ENCODE data around the gene AIG1. TPM values are rescaled to one million over a fixed set of nuclear protein-coding genes. Genes with fewer than 3 reads are reported as not detected.

Gene AIG1
- total RNA-seq, 1 donor from 2014 or later, result 31.3 TPM

GRCh38 chr6:143213859-143214376 lies 153.2 kb downstream of the AIG1 start:
- DNase-seq (ENCODE audit: low spot score in 2 of 2, unreplicated experiment in 2 of 2), result no peak
- H3K9me3 Mint-ChIP-seq, result peaks cover 10% of the 10 kb centered on the region
- no peaks in the 10 kb centered on the region for H3K4me1 Mint-ChIP-seq
- H3K4me3 Mint-ChIP-seq, result no peak overlapping the region
- H3K36me3 Mint-ChIP-seq, result peaks cover 3% of the 10 kb centered on the region
- no peak for TF ChIP-seq CTCF (IDR thresholded peaks at IDR 0.05; ENCODE audit: unreplicated experiment)
- no peaks in the 10 kb centered on the region for H3K27me3 Mint-ChIP-seq (ENCODE audit: low read depth)
- H3K27ac Mint-ChIP-seq, result no peak overlapping the region

GRCh38 chr6:143215363-143215762 lies 154.7 kb downstream of the AIG1 start:
- no peak for TF ChIP-seq CTCF (IDR thresholded peaks at IDR 0.05; ENCODE audit: unreplicated experiment)

GRCh38 chr6:143215771-143216170 lies 155.1 kb downstream of the AIG1 start:
- Mint-ChIP-seq H3K27me3 (ENCODE audit: low read depth) (no peaks in the 10 kb centered on the region), H3K9me3 (no peaks in the 10 kb centered on the region), H3K4me3 (no peak overlapping the region), H3K27ac (no peak overlapping the region), H3K4me1 (no peaks in the 10 kb centered on the region), H3K36me3 (no peaks in the 10 kb centered on the region)
- DNase-seq (ENCODE audit: low spot score in 2 of 2, unreplicated experiment in 2 of 2), result no peak
- no peak for TF ChIP-seq CTCF (IDR thresholded peaks at IDR 0.05; ENCODE audit: unreplicated experiment)

More at GRCh38 chr6:143215363-143215762, 154.7 kb downstream of the AIG1 start:
- Mint-ChIP-seq H3K4me1 (no peaks in the 10 kb centered on the region), H3K27ac (no peak overlapping the region), H3K36me3 (no peaks in the 10 kb centered on the region), H3K4me3 (no peak overlapping the region), H3K27me3 (ENCODE audit: low read depth) (no peaks in the 10 kb centered on the region), H3K9me3 (peaks cover 2% of the 10 kb centered on the region)
- no peak for DNase-seq (ENCODE audit: low spot score in 2 of 2, unreplicated experiment in 2 of 2)

- TF ChIP-seq CTCF (IDR thresholded peaks at IDR 0.05; ENCODE audit: unreplicated experiment), result no peak
- no peak overlapping the region for H3K27ac Mint-ChIP-seq
- H3K36me3 Mint-ChIP-seq, result no peaks in the 10 kb centered on the region
- no peaks in the 10 kb centered on the region for H3K9me3 Mint-ChIP-seq
- H3K4me3 Mint-ChIP-seq, result no peak overlapping the region
- no peak for DNase-seq (ENCODE audit: low spot score in 2 of 2, unreplicated experiment in 2 of 2)
- no peaks in the 10 kb centered on the region for H3K27me3 Mint-ChIP-seq (ENCODE audit: low read depth)
- H3K4me1 Mint-ChIP-seq, result peaks cover 1% of the 10 kb centered on the region
Observed at GRCh38 chr6:143218233-143218632, 157.5 kb downstream of the AIG1 start.

- Mint-ChIP-seq H3K36me3 (no peaks in the 10 kb centered on the region), H3K27ac (no peak overlapping the region), H3K4me3 (no peak overlapping the region), H3K4me1 (peaks cover 1% of the 10 kb centered on the region), H3K27me3 (ENCODE audit: low read depth) (no peaks in the 10 kb centered on the region), H3K9me3 (no peaks in the 10 kb centered on the region)
- DNase-seq (ENCODE audit: low spot score in 2 of 2, unreplicated experiment in 2 of 2), result no peak
- TF ChIP-seq CTCF (IDR thresholded peaks at IDR 0.05; ENCODE audit: unreplicated experiment), result no peak
Observed at GRCh38 chr6:143221698-143222097, 161.0 kb downstream of the AIG1 start.

DNA sequence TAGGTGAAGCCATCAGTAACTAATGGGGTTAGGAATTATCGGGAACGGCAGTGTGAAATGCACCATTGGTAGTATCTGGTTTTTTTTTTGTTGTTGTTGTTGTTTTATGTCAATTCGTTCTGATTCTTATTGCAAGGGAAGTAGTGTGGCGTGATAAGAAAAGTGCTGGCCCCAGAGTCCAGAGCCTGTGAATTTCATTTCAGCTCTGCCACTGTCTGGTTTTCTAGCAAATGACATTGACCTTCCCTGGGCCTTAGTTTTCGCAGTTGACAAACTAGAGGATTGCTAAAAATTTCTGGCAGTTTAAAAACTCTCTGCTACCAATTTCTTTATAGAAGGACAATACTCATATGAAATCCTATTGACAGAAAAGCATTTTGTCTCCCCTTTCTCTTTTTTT lies 161.6 kb downstream of the AIG1 start:
- peaks cover 1% of the 10 kb centered on the region for H3K4me1 Mint-ChIP-seq
- H3K36me3 Mint-ChIP-seq, result no peaks in the 10 kb centered on the region
- no peak overlapping the region for H3K27ac Mint-ChIP-seq
- no peaks in the 10 kb centered on the region for H3K27me3 Mint-ChIP-seq (ENCODE audit: low read depth)
- no peak overlapping the region for H3K4me3 Mint-ChIP-seq
- H3K9me3 Mint-ChIP-seq, result no peaks in the 10 kb centered on the region
- DNase-seq (ENCODE audit: low spot score in 2 of 2, unreplicated experiment in 2 of 2), result no peak
- no peak for TF ChIP-seq CTCF (IDR thresholded peaks at IDR 0.05; ENCODE audit: unreplicated experiment)
